Measurements from ENCODE around the gene NLRC4. TPM values are rescaled to one million over a fixed set of nuclear protein-coding genes. Genes with fewer than 3 reads are reported as not detected.
"Not testable (repeated sequence)": the region's sequence is repeated elsewhere in the genome, so short reads cannot be mapped to it uniquely, and the experiment has no call there.

NLRC4 gene
- total RNA-seq, 4 donors from 2014 or later: 0.31 to 2.2 (median 1.3) TPM

GRCh38 chr2:32220445-32220844, 44.2 kb downstream of the NLRC4 start:
- Histone ChIP-seq H3K4me1 (no peaks in the 10 kb centered on the region), H3K9me3 (no peaks in the 10 kb centered on the region), H3K27me3 (no peaks in the 10 kb centered on the region), H3K36me3 (peaks cover 0 to 72% of the 10 kb centered on the region in 2 donors), H3K27ac (no peak overlapping the region), H3K4me3 (no peak overlapping the region)
- ATAC-seq: no peak
- TF ChIP-seq POLR2A (IDR thresholded peaks at IDR 0.05): no peak
- TF ChIP-seq EP300 (IDR thresholded peaks at IDR 0.05): no peak
- TF ChIP-seq POLR2AphosphoS5 (IDR thresholded peaks at IDR 0.05): no peak
- TF ChIP-seq CTCF (IDR thresholded peaks at IDR 0.05): no peak

- Histone ChIP-seq H3K27me3 (no peaks in the 10 kb centered on the region), H3K4me3 (no peak overlapping the region), H3K9me3 (no peaks in the 10 kb centered on the region), H3K27ac (no peak overlapping the region), H3K4me1 (no peaks in the 10 kb centered on the region), H3K36me3 (peaks cover 0 to 66% of the 10 kb centered on the region in 2 donors)
- TF ChIP-seq POLR2AphosphoS5 (IDR thresholded peaks at IDR 0.05): no peak
- TF ChIP-seq POLR2A (IDR thresholded peaks at IDR 0.05): no peak
- no peak for TF ChIP-seq EP300 (IDR thresholded peaks at IDR 0.05)
- no peak for ATAC-seq
- 73 to 80% methylated on average over 1 to 4 of the region's 4 CpGs for WGBS, 2 donors (ENCODE audit: low coverage in 1 of 2)
Measured at GRCh38 chr2:32212295-32212694, 52.4 kb downstream of the NLRC4 start.

GRCh38 chr2:32210767-32211408, 53.8 kb downstream of the NLRC4 start:
- TF ChIP-seq POLR2AphosphoS5 (IDR thresholded peaks at IDR 0.05) (no peak), POLR2A (IDR thresholded peaks at IDR 0.05) (no peak), EP300 (IDR thresholded peaks at IDR 0.05) (no peak), CTCF (IDR thresholded peaks at IDR 0.05) (no peak)
- Histone ChIP-seq H3K36me3 (peaks cover 0 to 75% of the 10 kb centered on the region in 2 donors), H3K4me3 (no peak overlapping the region), H3K4me1 (no peaks in the 10 kb centered on the region), H3K9me3 (no peaks in the 10 kb centered on the region), H3K27me3 (no peaks in the 10 kb centered on the region), H3K27ac (no peak overlapping the region)
- ATAC-seq: no peak
- 70 to 81% methylated on average over 2 to 7 of the region's 7 CpGs for WGBS, 2 donors (ENCODE audit: low coverage in 1 of 2)

GRCh38 chr2:32203428-32203827, 61.3 kb downstream of the NLRC4 start:
- H3K36me3 ChIP-seq: peaks cover 0 to 73% of the 10 kb centered on the region in 2 donors
- not testable (repeated sequence) for H3K4me1 ChIP-seq, ATAC-seq, H3K27ac ChIP-seq, H3K27me3 ChIP-seq, H3K4me3 ChIP-seq, H3K9me3 ChIP-seq
- WGBS, 2 donors (ENCODE audit: low coverage in 1 of 2): 100% methylated on average over 2 to 3 of the region's 3 CpGs

- H3K27me3 ChIP-seq: no peaks in the 10 kb centered on the region
- 86 to 100% methylated on average over 1 of the region's 1 CpG for WGBS, 2 donors (ENCODE audit: low coverage in 1 of 2)
- no peak overlapping the region for H3K27ac ChIP-seq
- H3K9me3 ChIP-seq: no peaks in the 10 kb centered on the region
- H3K4me1 ChIP-seq: no peaks in the 10 kb centered on the region
- ATAC-seq: no peak
- no peak for TF ChIP-seq EP300 (IDR thresholded peaks at IDR 0.05)
- TF ChIP-seq POLR2AphosphoS5 (IDR thresholded peaks at IDR 0.05): no peak
- no peak for TF ChIP-seq CTCF (IDR thresholded peaks at IDR 0.05)
- TF ChIP-seq POLR2A (IDR thresholded peaks at IDR 0.05): no peak
- H3K36me3 ChIP-seq: peaks cover 0 to 80% of the 10 kb centered on the region in 2 donors
- H3K4me3 ChIP-seq: no peak overlapping the region
Measured at GRCh38 chr2:32200814-32201213, 63.9 kb downstream of the NLRC4 start.

- ATAC-seq: no peak
- Histone ChIP-seq H3K36me3 (peaks cover 0 to 57% of the 10 kb centered on the region in 2 donors), H3K9me3 (no peaks in the 10 kb centered on the region), H3K27ac (no peak overlapping the region), H3K27me3 (no peaks in the 10 kb centered on the region), H3K4me3 (no peak overlapping the region), H3K4me1 (no peaks in the 10 kb centered on the region)
- TF ChIP-seq POLR2AphosphoS5 (IDR thresholded peaks at IDR 0.05) (no peak), EP300 (IDR thresholded peaks at IDR 0.05) (no peak), POLR2A (IDR thresholded peaks at IDR 0.05) (no peak), CTCF (IDR thresholded peaks at IDR 0.05) (no peak)
- WGBS, 2 donors (ENCODE audit: low coverage in 1 of 2): 71 to 73% methylated on average over 1 of the region's 1 CpG
Measured at GRCh38 chr2:32192418-32192817, 72.3 kb downstream of the NLRC4 start.
